ENCODE measurements around the gene LRRC18.
A peak's percentile ranks its signal among the peaks of the same experiment; 100 is the strongest.

The LRRC18 gene

GRCh38 chr10:48939790-48940325 is at the start of gene LRRC18:
Gene LRRC18, minus strand, starts transcription at chr10:48939840. Its CDS starts 25,685 bp downstream, at chr10:48914155.
- no peak for DNase-seq (ENCODE audit: low read depth)

- DNase-seq (ENCODE audit: low read depth), result no peak
Measured at GRCh38 chr10:48985621-48986158, 46.0 kb upstream of the LRRC18 start.

DNA sequence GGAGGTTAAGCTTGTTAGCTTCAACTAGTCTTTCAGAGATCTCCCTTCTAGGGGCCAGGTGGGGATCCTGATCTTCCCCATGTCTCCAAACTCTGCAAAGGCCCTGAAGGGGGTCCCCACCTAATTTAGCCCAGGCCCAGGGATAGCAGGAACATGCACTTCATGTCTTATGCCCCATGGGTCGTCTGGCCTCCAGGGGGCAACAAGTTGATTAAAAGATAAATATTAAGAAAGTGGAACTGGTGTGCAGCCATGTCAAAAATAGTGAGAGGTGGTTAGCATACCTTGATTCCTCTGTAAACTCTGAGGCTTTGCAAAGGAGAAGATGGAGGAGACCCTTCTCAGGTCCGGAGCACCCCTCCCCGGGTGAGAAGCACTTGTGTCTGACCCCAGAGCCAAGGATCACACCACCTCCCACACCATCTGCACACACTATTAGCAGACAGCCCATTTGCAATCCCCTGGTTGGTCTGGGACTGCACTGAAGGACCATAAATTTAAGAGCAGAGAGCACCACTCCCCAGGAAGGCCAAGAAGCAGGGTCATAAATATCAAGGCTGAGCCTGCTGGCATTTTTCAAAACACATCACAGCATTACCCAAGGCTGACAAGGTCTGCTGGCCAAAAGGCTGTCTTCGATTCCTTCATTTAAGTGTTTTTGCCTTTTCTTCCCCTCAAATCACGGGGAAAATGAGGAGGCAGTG is 44.2 kb upstream of the LRRC18 start:
- DNase-seq (ENCODE audit: low read depth), result no peak

DNA sequence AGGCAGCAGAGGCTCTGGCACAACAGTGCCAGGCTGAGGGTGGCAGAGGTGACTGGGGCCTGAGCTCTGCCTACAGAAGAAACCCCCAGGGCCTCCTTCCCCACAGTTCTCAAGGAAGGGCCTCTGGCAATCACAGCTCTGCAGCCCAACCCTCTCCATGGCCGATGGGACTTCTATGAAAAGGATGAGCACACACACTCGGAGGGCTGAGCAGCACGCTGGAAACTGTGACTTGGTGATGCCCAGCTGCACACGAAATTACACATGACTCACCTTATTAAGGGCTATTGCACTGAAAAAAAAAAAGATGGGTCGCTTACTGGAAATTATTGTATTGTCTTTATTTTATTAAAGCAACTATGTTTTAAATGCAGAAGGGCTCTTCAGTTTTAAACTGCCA is 42.9 kb upstream of the LRRC18 start:
- DNase-seq (ENCODE audit: low read depth), result no peak

DNA sequence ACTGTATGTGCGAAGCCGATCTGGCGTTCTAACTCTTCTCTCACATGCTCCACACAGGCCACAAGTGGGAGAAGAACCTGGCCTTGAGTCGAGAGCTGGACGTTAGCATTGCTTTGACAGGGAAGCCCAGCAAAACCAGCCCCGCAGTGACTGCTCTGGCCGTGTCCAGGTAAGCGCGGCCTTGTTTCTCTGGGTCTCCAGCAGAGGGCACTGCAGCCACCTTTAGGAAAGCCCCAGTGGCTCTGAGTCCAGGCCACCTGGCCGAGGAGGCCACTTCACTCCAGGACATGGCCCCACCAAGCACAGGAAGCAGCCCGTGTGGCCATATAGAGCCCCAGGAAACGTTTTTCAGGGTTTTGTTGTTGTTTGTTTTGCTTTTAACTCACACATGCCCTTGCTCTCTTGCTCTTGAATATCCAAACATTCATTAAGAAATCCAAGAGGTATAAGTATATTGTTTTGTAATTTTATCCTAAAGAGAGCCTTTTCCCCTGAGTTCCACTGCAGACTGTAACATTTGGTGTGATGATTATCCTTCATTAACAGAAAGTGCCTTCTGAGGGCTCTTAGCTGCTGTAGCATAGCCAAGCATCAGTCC is 41.8 kb upstream of the LRRC18 start:
- peak; percentile 52 for DNase-seq (ENCODE audit: low read depth)

DNA sequence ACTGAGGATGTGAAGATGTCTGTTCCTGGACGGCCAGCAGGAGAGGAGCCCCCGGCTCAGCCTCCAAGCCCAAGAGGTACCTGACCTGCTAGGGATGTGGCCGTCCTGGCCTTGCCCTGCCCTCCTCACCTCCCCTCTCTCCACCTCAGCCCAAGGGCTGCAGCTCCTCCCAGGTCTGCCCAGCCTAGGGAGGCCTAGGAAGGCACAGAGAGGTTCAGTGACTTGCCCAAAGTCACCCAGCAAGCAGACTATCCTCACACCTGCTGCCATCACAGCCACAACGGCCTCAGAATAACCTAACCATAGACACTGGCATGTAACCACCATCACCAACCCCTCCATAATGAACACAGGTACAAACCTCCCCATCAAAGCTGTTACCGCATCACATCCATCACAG is 38.7 kb upstream of the LRRC18 start:
- DNase-seq (ENCODE audit: low read depth), result no peak

- DNase-seq (ENCODE audit: low read depth), result peak; percentile 34
Measured at GRCh38 chr10:48976196-48976595, 36.6 kb upstream of the LRRC18 start.

- no peak for DNase-seq (ENCODE audit: low read depth)
Measured at GRCh38 chr10:48974510-48975156, 35.0 kb upstream of the LRRC18 start.

DNA sequence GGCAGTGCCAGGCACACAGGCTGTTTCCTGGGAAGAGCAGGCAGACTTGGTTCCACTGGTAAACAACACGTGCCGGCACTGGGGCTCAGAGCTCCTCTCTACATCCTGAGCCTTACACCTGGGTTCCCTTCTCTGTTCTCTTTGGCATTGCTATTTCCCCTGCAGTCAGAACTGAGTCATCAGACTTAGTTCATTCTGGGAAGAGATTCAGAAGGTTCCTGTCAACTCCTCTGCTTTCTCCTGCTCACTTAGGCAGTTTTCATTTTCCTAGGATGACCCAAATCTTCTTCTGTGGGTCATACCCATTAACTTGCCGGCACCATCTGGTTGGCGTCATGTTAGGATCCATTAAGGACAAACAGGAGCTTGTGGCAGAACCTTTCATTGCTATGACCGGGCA is 33.4 kb upstream of the LRRC18 start:
- DNase-seq (ENCODE audit: low read depth), result peak; percentile 7

- no peak for DNase-seq (ENCODE audit: low read depth)
Measured at GRCh38 chr10:48970654-48971053, 31.0 kb upstream of the LRRC18 start.

GRCh38 chr10:48970046-48970445 is 30.4 kb upstream of the LRRC18 start:
- no peak for DNase-seq (ENCODE audit: low read depth)

DNA sequence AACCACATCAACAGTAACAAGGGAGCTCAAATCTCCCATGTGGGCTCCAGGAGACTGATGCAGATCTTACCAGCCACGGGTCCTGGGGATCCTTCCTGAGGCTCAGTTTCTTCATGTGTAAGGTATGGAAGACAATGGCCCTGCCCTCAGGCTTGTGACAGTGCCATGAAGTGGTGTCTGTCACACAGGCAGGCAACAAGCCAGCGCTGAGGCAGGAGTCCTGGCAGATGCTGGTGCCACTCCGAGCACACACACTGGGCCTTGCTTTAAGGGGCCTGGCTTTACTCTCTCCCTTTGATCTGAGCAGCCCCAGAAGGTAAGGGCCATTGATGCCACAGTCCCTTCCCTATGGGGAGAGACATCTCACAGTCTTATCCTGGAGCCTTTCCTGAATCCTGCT is 28.4 kb upstream of the LRRC18 start:
- no peak for DNase-seq (ENCODE audit: low read depth)

DNA sequence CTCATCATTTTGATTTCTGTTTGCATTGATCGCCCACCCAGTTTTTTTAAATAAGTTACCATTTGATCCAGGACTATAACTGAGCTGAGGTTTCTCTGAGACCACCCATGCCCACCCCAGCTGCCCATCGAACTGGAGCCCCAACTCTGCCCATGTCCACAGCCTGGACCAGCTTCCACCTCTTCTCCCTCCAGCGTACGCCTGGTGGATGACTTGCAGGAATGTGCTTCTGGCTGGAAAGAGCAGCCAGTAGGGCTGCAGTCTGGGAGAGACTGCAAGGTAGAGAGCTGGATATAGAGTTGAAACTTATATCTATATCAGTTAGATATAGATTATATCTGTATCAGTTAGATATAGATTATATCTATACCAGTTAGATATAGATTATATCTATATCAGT is 25.8 kb upstream of the LRRC18 start:
- DNase-seq (ENCODE audit: low read depth), result no peak

DNA sequence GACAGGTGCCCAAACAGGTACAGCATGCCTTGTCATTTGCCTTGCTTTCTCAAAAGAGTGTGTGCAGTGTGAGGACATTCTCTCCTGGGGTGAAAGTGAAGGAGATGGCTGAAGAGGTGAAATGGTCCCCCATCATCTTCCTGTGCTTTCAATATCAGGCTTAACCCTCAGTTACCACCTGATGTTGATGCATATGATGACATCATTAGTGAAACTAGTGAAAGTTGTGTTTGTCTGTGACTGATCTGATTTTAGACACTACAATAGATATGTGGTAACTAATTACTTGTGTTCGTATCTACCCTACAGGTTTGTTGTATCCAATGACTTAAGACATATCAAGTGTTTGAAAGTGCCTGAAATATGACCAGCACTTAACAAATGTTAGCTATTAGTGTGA is 24.4 kb upstream of the LRRC18 start:
- DNase-seq (ENCODE audit: low read depth), result no peak

GRCh38 chr10:48958598-48959190 is 19.1 kb upstream of the LRRC18 start:
- DNase-seq (ENCODE audit: low read depth), result no peak

DNA sequence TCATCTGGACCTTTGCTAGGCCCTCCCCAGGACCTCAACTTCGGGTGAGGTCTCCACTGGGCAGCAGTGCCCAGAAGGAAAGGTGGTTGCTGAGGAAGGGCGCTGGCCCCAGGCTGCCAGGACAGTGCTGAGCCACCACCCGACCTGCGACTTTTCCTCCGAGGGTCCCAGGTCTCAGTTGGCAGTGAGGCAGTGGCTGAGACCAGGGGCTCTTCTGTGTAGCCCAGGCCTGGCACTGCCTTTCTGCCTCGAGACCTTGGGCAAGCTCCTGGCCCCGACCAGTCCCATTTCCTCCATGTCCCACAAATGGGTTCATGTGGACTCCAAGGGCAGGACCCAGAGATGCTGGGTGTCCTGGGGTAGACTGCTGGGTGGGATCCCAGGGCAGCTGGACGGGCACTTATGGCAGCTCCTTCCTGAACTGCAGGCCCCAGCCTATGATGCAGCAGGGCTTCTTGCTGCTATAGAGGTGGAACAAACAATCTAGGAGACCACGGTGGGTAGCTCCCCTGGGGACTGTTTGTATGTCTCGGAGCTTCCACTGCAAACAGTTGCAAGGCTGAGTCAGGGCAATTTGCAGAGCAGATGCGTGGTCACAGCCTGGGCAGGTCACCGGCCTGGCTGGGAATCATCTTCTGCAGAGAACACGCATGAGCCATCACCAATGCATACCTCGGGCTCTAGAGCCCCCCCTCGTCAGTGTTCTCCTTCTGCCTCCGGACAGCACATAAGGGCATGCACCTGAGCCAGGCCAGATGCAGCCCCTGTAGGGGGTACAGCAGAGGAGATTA is 17.9 kb upstream of the LRRC18 start:
- DNase-seq (ENCODE audit: low read depth), result no peak

GRCh38 chr10:48951707-48952106 is 12.1 kb upstream of the LRRC18 start:
- DNase-seq (ENCODE audit: low read depth), result no peak

DNA sequence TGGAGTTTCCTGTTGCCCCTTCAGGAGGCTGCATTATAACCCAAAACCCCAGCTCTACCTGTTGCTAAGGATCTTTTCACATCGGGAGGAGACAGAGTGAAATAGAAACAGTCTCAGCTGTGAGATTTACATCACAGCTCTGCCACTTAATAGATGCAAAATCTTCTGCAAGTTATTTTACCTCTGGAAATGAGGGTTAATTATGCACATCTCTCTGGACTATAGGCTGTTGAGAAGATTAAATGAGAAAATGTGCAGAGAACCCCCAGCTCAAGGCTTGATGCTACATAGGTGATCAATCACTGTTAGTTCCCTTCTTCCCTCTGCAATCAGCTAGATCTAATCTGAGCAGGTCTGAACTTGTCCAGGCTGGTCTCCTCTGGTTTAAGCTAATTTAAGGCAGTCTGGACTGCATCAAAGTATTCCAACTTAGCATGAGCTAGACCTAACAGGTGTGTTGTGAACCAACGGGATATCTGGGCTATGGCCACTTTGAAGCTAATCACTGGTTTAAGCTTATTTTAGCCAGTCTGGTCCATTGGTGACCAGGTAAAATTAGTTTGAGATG is 8.9 kb upstream of the LRRC18 start:
- DNase-seq (ENCODE audit: low read depth), result no peak

DNA sequence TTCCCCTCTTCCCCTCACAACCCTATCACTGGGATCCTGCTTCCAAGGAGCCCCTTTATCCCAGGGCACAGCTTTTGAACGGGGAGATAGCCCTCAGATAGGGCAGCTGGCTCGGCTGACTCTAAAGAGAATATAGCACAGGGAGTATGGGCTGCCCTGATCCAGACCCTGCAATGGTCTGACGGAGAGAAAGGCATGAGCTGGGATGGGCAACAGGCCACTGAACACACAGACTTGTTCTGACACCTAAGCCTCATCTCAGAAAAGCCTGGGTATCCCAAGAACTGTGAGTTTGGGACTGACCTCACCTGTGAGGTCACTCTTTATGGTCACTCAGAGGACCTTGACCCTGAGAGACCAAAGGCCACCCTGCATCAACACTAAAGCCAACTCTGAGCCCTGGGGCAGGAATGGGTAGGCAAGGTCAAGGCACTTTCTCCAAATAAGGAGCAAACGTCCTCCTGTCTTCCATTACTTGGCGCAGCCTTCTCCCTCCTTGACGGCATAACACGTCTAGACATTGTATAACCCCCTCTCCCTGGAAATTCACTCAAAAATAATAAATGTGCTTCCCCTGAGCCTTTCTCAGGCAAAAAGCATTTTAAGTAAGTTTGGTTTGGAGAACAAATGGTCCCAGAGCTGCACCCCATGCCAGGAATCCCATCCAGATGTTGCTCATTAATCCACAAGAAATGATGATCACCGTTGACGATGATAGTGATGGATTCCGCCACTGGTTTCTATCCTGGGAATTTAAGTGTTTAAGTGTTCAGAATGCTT is 8.2 kb upstream of the LRRC18 start:
- DNase-seq (ENCODE audit: low read depth), result no peak

GRCh38 chr10:48946891-48947500 is 7.4 kb upstream of the LRRC18 start:
- no peak for DNase-seq (ENCODE audit: low read depth)
